M059J (cell line): ENCODE data around the gene UBE2V1. TPM values are rescaled to one million over a fixed set of nuclear protein-coding genes. Genes with fewer than 3 reads are reported as not detected.
A peak's percentile ranks its signal among the peaks of the same experiment; 100 is the strongest.

Experiments used
- DNase-seq: peaks from one replicate; pipeline ENCODE4 v3.0.0-alpha.2; 2012; ENCODE audit warnings: low read depth
- total RNA-seq: library from RNA; depleted of rRNA; stranded (reverse); fragments of >200 nt; shearing (Covaris generic); gene quantifications from 2 replicates; pipeline ENCODE4 v1.2.3, GENCODE V29; 2014; rRNA removed

UBE2V1 gene
- total RNA-seq, 1 experiment from 2014 or later: 135 TPM

DNA sequence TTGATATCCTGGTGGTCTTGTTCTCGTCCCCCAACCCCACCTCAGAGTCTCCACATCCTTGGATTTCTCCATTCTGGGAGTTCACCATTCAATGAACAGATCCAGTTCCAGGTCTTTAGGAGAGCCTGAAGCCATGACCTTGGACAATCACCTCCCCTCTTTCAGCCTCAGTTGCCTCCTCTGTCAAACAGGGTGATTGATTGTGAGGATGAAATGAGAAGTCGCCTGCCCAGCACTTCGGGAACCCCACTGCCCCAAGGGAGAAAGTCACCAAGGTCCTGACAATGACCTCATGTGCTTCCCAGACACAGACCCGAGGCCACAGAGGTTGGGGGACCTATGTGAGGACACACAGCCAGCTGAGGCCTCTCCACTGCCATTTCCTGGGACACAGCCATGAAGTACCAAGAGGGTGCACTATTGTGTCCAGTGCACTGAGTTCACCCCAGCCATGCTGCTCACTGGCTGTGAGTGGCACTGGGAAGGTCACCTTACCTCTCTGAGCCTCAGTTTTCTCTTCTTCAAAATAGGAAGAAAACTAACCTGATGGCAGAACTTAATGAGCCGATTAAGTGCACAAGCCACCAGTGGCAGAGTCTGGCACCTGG lies 68.5 kb downstream of the UBE2V1 start:
- DNase-seq: no peak

DNA sequence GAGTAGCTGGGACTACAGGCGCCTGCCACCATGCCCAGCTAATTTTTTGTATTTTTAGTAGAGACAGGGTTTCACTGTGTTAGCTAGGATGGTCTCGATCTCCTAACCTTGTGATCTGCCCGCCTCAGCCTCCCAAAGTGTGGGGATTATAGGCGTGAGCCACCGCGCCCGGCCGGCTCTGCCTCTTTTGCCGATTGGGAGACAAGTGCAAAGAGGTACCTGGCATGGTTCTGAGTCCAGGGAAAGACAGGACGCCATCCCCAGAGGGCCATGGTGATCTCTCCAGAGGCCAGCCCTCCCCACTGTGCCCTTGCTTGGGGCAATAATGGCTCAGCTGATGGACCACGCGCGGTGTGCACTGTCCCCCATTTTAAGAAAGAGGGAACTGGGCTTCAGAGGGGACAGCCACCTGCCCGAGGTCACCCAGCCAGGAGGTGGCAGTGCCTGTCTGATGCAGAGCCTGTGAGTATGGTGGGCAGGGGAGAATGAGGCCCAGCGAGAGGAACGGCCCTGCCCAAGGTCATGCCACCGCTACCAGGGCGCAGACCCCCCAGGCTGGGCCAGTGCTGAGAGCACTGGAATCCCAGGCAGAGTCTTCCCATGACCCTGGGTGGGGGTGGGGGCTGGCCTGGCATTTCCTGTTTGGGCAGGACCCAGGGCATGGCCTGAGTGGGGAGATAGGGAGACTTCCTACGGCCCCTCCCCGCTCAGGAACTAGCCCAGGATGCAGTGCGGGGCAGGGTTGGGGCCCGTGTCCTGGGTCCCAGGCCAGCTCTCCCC lies 69.2 kb downstream of the UBE2V1 start:
- DNase-seq: peak; percentile 53

DNA sequence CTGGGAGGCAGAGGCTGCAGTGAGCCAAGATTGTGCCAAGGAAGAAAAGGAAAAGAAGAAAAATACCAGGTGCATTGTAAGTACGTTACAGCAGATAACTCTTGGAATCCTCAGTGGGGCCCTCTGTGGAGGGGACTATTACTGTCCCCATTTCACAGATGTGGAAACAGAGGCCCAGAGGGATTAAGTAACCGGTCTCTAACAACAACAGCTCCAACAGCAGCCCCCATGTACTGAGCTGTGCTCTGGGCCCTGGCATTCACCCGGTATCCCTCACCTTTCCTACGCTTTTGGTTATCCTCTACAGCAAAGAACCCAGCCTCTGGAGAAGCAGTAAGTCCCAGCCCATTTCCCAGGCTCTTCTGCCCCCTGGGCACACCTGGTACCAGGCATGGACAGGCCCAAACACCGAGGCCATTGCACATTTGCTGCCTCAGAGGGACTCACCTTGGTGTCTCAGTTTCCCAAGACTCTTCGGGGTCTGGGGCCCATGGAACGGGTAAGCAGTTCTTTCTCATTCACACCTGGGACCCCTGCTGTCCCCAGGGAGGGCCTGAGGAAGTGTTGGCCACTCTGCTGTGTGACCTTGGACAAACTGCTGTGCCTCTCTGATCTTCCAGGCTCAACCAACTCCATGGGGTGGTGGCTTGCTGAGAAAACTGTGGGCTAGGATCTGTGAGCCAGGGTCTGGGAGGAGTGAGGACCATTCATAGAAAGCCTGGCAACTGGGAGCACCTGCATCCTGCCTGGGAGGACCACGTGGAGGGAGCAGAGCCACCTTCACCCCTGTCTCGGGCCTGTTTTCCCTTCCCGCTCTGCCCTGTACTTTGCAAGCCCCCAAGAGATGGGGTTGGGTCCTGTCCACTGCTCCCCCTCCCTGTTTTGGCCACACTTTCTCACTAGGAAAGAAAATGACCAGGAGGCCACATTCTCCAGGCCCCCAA lies 70.3 kb downstream of the UBE2V1 start:
- no peak for DNase-seq

DNA sequence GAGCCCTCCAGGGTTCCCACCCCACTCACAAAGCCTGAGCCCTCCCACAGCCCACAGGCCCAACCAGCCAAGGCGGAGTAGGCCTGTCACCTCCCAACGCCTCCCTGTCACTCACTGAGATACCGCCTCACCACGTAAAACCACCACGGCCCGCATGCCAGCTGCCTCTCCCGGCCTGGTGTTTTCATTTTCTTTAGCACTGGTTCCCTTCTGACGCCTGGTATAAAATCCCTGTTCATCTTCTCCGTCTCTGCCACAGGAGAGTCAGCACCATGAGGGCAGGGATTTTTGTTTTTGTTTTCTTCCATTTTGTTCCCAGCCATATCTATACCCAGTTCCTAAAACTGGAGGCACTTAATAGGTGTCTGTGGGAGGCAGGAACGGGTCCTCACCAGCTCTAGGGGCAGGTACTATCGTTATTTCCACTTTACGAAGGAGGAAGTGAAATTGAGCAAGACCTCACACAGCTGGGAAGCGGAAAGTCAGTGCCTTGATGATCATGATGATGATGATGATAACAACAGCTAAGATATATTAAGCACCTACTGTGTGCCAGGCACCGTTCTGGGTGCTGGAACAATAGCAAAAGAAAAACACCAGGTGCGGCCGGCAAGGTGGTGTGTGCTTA lies 71.6 kb downstream of the UBE2V1 start:
- no peak for DNase-seq

DNA sequence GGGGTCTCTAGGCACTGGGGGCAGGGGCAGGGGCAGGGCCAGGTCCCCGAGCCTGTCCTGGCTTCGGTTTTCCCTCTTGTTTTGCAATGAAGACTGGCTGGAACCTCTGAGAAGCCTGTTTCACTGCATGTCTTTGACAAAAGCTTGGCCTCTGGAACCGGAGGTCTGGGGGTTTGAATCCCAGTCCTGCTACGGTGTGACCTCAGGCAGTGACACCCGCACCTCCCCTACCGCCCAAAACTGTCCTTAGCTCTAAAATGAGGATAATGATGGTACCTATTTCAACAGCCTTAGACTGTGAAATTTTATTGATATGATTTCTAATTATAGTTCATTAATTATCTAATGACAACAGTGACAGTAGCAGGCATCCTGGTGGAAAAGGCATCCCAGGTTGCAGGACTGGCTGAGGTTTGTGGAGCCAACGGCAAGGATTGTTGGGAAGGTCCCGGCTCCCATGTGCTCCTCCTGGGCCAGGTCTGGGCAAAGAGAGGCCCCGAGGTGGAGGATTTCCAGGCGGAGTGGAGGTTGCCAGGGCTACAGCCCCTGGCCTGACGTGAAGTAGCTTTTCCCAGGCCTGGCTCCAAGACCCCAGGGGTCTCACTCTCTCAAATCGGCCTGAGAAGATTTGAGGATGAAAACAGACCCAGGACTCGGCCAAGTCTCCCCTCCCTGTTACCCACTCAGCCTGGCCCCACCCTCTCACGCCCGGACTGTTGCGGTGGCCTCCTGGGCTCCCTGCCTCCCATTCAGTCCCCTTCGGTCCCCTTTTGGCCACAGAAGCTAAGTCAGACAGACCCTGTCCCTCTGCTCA lies 72.3 kb downstream of the UBE2V1 start:
- no peak for DNase-seq

DNA sequence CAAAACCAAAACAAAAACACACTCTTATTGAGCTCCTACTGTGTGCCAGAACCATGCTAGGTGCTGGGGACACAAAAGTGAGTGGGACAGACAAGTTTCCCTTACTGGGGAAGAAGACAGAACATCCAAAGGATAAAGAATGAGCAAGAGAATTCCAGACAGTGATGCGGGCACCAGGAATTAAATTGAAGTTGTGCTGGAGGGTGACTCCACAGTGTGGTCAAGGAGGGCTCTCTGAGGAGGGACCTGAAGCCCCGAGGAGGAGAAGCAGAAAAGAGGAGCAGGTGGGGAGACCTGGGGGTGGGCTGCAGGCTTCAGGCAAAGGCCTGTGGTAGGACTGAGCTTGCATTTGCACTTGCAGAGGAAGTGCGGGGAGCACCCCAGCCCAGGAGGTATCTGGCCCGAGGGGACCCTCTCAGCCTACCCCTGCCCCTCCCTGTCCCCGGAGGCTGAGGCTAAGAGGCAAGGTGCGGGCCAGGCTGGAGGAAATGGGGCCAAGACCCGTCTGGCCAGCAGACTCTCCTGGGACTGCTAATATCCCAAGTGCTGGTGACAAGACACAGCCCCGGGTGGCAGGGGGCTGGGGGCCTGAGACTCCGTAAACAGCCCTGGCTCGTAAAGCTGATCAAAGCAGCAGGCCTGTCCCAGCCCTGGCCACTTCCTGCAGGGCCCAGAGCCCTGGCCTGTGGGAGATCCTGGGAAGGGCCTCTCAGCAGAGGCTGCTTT lies 73.1 kb downstream of the UBE2V1 start:
- DNase-seq: no peak

DNA sequence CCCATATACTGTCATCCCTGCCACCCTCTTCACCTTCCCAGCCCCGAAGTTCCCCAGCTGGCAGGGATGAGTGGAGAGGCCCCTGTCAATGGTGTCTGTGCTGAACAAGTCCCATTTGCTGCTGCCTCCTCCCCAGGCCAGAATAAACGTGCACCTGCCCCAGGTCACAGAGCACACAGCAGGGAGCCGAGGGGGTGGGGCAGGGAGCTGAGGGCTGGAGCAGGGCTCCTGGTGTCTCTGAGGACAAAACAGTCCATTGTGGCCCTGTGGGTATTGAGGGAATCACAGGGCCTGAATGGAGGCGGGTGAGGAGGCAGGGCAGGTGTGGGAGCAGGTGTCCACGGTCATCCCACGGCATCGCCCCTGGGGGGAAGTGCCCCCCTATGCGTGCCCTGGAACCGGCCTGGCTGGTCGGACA lies 74.4 kb downstream of the UBE2V1 start:
- no peak for DNase-seq

DNA sequence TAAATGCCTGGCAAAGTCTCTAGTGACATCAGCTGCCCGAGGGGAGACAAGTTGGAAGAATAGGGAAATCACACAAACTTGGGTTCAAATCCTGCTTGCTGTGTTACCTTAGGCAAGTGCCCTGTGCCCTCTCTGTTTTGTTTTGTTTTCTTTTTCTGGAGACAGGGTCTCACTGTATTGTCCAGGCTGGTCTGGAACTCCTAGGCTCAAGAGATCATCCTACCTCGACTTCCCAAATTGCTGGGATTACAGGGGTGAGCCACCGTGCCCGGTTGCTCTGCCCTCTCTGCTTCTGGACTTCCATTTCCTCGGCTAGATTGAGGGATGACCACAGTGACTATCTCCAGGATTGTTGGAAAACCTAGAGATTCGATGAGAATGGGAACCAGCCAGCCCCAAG lies 74.8 kb downstream of the UBE2V1 start:
- DNase-seq: no peak

DNA sequence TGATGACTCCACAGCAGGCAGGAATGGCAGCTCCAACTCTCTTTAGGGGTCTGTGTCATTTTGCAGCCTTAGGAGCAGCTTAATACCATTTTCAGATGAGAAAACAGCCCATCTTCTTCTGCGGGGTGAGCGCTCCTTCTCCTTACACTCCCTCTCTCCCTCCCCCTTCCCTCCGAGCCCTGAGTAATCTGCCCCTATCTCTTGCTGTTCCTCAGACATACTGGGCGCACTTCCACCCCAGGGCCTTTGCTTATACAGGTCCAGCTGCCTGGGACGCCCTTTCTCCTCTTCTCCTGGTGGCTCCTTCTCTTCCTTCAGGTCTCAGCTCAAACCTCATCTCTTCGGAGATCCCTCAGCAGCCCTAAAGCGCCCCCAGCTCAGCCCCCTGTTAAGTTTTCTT lies 75.4 kb downstream of the UBE2V1 start:
- no peak for DNase-seq

DNA sequence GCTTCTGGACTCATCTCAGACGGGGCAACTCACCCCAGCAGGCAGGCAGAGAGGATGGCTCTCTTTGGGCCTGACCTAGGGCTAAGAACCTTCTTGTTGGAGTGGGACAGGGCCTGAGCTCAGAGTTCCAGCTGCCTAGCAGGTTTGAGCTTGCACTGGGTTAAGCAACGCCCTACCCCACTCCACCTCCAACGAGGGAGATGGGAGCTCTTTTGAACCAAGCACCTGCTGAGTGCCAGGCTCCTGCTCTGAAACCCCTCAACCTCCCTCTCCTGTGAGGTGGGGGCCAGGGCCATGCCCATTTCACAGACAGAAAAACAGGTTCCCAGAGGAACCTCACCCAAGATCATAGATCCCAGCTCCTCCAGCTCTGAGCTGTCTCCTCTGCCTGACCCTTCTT lies 75.8 kb downstream of the UBE2V1 start:
- DNase-seq: no peak

DNA sequence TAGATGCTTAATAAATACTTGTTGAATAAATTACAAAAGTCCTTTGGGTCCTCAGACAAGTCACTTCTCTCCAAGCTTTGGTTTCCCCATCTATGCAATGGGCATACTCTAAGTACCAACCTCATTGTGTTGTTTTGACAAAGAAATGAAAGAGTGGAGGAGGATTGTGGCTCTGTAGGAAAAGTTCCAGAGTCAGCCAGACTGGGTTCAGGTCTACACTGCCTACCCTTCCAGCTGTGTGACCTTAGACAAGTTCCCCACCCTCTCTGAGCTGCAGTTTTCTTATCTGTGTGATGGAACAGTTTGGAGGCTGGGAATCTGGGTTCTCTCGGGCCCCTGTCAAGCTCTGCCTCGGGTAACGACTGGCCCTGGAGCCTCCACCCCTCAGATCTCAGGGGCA lies 76.2 kb downstream of the UBE2V1 start:
- no peak for DNase-seq

DNA sequence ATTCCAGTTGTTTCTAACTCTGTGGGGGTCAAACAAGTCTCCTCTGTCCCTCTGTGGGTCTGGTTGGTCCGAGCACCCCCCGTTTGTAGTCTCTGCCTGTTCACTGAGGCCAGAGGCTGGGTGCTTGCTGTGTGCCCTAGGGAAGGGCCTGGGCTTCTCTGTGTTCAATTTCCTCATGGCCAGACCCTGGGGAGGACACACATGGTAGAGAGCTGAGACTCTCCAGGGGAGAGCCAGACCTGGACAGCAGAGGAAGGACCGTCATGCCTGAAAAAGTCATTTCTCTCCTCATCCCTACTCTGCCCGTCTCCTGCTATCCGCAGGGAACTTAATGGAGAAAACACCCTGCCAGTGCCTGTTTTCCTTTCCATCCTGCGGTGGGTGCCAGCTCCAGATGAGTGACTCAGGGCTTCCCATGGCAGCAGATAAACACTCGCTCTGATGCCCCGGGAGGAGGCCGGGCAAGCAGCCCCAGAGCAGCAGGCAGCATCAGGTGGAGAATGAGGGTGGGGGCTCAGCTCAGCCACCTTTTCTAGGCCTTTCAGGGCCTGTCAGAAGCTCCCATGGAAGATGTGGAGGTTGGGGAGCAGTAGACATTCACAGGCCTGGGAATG lies 78.3 kb downstream of the UBE2V1 start:
- peak; percentile 98 for DNase-seq

DNA sequence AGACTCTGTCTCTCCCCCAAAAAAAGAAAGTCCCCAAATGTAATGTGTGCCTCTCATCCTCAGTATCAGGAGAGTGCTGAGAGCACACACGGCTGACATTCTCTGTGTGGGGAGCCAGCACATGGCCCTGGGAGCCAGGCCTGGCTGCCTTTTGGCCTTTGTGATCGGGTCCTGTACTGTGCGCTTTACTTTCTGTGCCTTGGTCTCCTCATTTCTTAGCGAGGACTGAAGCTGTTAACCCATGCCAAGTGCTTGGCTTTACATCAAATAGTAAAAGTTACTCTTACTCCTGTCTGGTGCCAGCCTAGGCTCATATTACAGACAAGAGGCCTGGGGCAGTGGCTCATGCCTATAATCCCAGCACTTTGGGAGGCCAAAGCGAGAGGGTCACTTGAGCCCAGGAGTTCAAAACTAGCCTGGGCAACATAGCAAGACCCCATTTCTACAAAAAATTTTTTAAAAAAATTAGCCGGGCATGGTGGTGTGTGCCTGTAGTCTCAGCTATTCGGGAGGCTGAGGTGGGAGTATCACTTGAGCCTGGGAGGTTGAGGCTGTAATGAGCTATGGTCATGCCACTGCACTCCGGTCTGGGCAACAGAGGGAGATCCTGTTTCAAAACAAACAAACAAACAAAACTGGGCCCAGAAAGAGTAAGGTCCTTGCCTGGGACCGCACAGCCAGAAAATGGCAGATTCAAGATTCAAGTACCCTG lies 79.8 kb downstream of the UBE2V1 start:
- peak; percentile 62 for DNase-seq

Other genes with a start within 250 kb of the UBE2V1 start
- gene SPATA2, start 197.6 kb downstream of the UBE2V1 start, total RNA-seq: 4.1 and 8.3 TPM in 2 replicates
- 372 and 527 TPM in 2 replicates for gene RNF114, start 176.8 kb downstream of the UBE2V1 start, total RNA-seq
- gene SNAI1, start 130.2 kb downstream of the UBE2V1 start, total RNA-seq: 8.4 and 10.6 TPM in 2 replicates
- 49.6 and 61.9 TPM in 2 replicates for gene PEDS1, start 40.6 kb upstream of the UBE2V1 start, total RNA-seq
- 37.7 and 51.8 TPM in 2 replicates for gene CEBPB, start 77.7 kb upstream of the UBE2V1 start, total RNA-seq